HG02798 (cell line): ENCODE measurements around the gene PITPNM3.

Experiments used
- ATAC-seq: cut with Tn5 transposase; IDR thresholded peaks from one replicate; pipeline ENCODE4 v1.9.1; 2021; ENCODE audit warnings: mild to moderate bottlenecking; ENCODE audit not compliant: unreplicated experiment, poor library complexity

The PITPNM3 gene

GRCh38 chr17:6505425-6506142, 50.8 kb downstream of the PITPNM3 start:
- ATAC-seq, result no peak

GRCh38 chr17:6503641-6504195, 52.6 kb downstream of the PITPNM3 start:
- ATAC-seq, result no peak

GRCh38 chr17:6502871-6503509, 53.4 kb downstream of the PITPNM3 start:
- ATAC-seq, result no peak

GRCh38 chr17:6502142-6502541, 54.2 kb downstream of the PITPNM3 start:
- ATAC-seq, result no peak

GRCh38 chr17:6501359-6501758, 55.0 kb downstream of the PITPNM3 start:
- ATAC-seq, result no peak

GRCh38 chr17:6498901-6499540, 57.3 kb downstream of the PITPNM3 start:
- no peak for ATAC-seq

- ATAC-seq, result no peak
These were observed 58.0 kb downstream of the PITPNM3 start for GRCh38 chr17:6498356-6498755.

- no peak for ATAC-seq
These were observed 58.7 kb downstream of the PITPNM3 start for GRCh38 chr17:6497496-6498221.

GRCh38 chr17:6496640-6497441, 59.5 kb downstream of the PITPNM3 start:
- ATAC-seq, result no peak

GRCh38 chr17:6496116-6496481, 60.3 kb downstream of the PITPNM3 start:
- ATAC-seq, result no peak

GRCh38 chr17:6495450-6496115, 60.8 kb downstream of the PITPNM3 start:
- ATAC-seq, result no peak

- ATAC-seq, result no peak
These were observed 62.0 kb downstream of the PITPNM3 start for GRCh38 chr17:6494239-6494941.

- no peak for ATAC-seq
These were observed 63.3 kb downstream of the PITPNM3 start for GRCh38 chr17:6492892-6493674.

- no peak for ATAC-seq
These were observed 65.2 kb downstream of the PITPNM3 start for GRCh38 chr17:6491071-6491700.

GRCh38 chr17:6489016-6489550, 67.3 kb downstream of the PITPNM3 start:
- no peak for ATAC-seq

GRCh38 chr17:6488008-6488539, 68.3 kb downstream of the PITPNM3 start:
- ATAC-seq, result no peak
